CD14-positive monocyte (primary cell): ENCODE data around the gene PDZRN3. TPM values are rescaled to one million over a fixed set of nuclear protein-coding genes. Genes with fewer than 3 reads are reported as not detected.

Experiments
- DNase-seq, 3 donors: peaks; one replicate each; pipeline ENCODE4 v3.0.0-alpha.2; 2011 to 2022
- H2AFZ ChIP-seq: 2 replicates; pipeline ENCODE4 v1.6.0; 2012; ENCODE audit warnings: mild to moderate bottlenecking, low read depth, low read length, inconsistent platforms; ENCODE audit not compliant: insufficient read depth, poor library complexity, severe bottlenecking
- H3K27ac ChIP-seq, 2 donors: 1 replicate in 1 of 2; 2 replicates in 1 of 2; pipeline ENCODE4 v1.5.1; 2012 to 2013; ENCODE audit warnings: low read length in 2 of 2, control low read depth in 1 of 2, inconsistent platforms in 1 of 2, low read depth in 1 of 2, mild to moderate bottlenecking in 1 of 2
- H3K27me3 ChIP-seq, 2 donors: one replicate each; pipeline versions ENCODE4 v1.6.0 to v1.6.1; 2011 to 2013; ENCODE audit warnings: low read length in 2 of 2; ENCODE audit not compliant: control insufficient read depth in 2 of 2, insufficient read depth in 2 of 2
- H3K36me3 ChIP-seq, 2 donors: replicated peaks in 1 of 2; 1 replicate in 1 of 2; 2 replicates in 1 of 2; pipeline versions ENCODE4 v1.5.1 to v1.6.1; 2012 to 2013; ENCODE audit warnings: low read length in 2 of 2, control low read depth in 1 of 2, inconsistent platforms in 1 of 2, mild to moderate bottlenecking in 1 of 2; ENCODE audit not compliant: insufficient read depth in 2 of 2, control insufficient read depth in 1 of 2
- H3K4me1 ChIP-seq, 2 donors: 1 replicate in 1 of 2; 2 replicates in 1 of 2; pipeline versions ENCODE4 v1.5.1 to v1.6.1; 2012 to 2013; ENCODE audit warnings: low read length in 2 of 2, control low read depth in 1 of 2, inconsistent platforms in 1 of 2, mild to moderate bottlenecking in 1 of 2, moderate library complexity in 1 of 2; ENCODE audit not compliant: insufficient read depth in 2 of 2, control insufficient read depth in 1 of 2
- H3K4me2 ChIP-seq: replicated peaks from 2 replicates; pipeline ENCODE3; 2012; ENCODE audit warnings: low read length, moderate library complexity, mild to moderate bottlenecking; ENCODE audit not compliant: poor library complexity, severe bottlenecking; ENCODE audit errors: extremely low read depth
- H3K4me3 ChIP-seq, 3 experiments: fragments of 200-600 bp in 1 of 3; sonication (generic) in 1 of 3; replicated peaks in 1 of 3; 1 replicate in 2 of 3; 2 replicates in 1 of 3; pipeline ENCODE4 v1.5.1; 2011 to 2013; ENCODE audit warnings: low read length in 3 of 3, mild to moderate bottlenecking in 3 of 3, control low read depth in 2 of 3, low read depth in 2 of 3, inconsistent platforms in 1 of 3, moderate library complexity in 1 of 3
- H3K79me2 ChIP-seq: 2 replicates; pipeline ENCODE4 v1.6.0; 2012; ENCODE audit warnings: mild to moderate bottlenecking, control low read depth, inconsistent platforms, low read length, moderate library complexity; ENCODE audit not compliant: insufficient read depth
- H3K9ac ChIP-seq: 2 replicates; pipeline ENCODE4 v1.6.0; 2017; ENCODE audit warnings: low read length, mild to moderate bottlenecking; ENCODE audit not compliant: insufficient read depth, poor library complexity, severe bottlenecking
- H3K9me3 ChIP-seq, 2 donors: replicated peaks in 1 of 2; 1 replicate in 1 of 2; 2 replicates in 1 of 2; pipeline versions ENCODE4 v1.5.1 to v1.6.1; 2012 to 2013; ENCODE audit warnings: low read length in 2 of 2, control low read depth in 1 of 2; ENCODE audit not compliant: control insufficient read depth in 1 of 2, insufficient read depth in 1 of 2
- H4K20me1 ChIP-seq: 2 replicates; pipeline ENCODE4 v1.6.0; 2012; ENCODE audit warnings: mild to moderate bottlenecking, low read length, control low read depth, moderate library complexity; ENCODE audit not compliant: insufficient read depth
- H3K27ac Mint-ChIP-seq, 7 donors: one replicate each; pipeline ENCODE4 v1.8.0; 2020; ENCODE audit warnings: mild to moderate bottlenecking in 7 of 7, mixed read lengths in 7 of 7, moderate library complexity in 6 of 7, inconsistent platforms in 2 of 7
- H3K27me3 Mint-ChIP-seq, 3 donors: one replicate each; pipeline ENCODE4 v1.8.0; 2021 to 2022; ENCODE audit warnings: low read depth in 3 of 3, mild to moderate bottlenecking in 3 of 3, mixed read lengths in 3 of 3, moderate library complexity in 3 of 3, inconsistent platforms in 1 of 3
- H3K36me3 Mint-ChIP-seq, 2 donors: one replicate each; pipeline ENCODE4 v1.8.0; 2020; ENCODE audit warnings: mixed read lengths in 2 of 2, inconsistent platforms in 1 of 2, mild to moderate bottlenecking in 1 of 2
- H3K4me1 Mint-ChIP-seq: one replicate; pipeline ENCODE4 v1.8.0; 2020; ENCODE audit warnings: mild to moderate bottlenecking, mixed read lengths
- H3K4me3 Mint-ChIP-seq, 2 donors: one replicate each; pipeline ENCODE4 v1.8.0; 2020; ENCODE audit warnings: mild to moderate bottlenecking in 2 of 2, mixed read lengths in 2 of 2, moderate library complexity in 1 of 2
- H3K9me3 Mint-ChIP-seq, 7 donors: one replicate each; pipeline ENCODE4 v1.8.0; 2020 to 2022; ENCODE audit warnings: mixed read lengths in 7 of 7, mild to moderate bottlenecking in 6 of 7, moderate library complexity in 6 of 7, inconsistent platforms in 2 of 7
- WGBS: methylation state at CpG from one replicate; pipeline ENCODE4 v1.1.5; 2013; ENCODE audit warnings: missing lambda C conversion rate; ENCODE audit not compliant: insufficient coverage; 5-methylcytosine and 5-hydroxymethylcytosine counted together
- intact Hi-C, 2 donors: fragments of 100-400 bp; cut with micrococcal nuclease; formaldehyde crosslinking; loops; one replicate each; pipeline versions ENCODE4 v1.15.0 to v1.15.1; 2023
- polyA plus RNA-seq, 3 donors: library from polyadenylated mRNA; depleted of rRNA in 1 of 3; unstranded in 2 of 3; stranded (reverse) in 1 of 3; fragments of 300-500 nt in 2 of 3; fragments of >200 nt in 1 of 3; fragmentation: Illumina TruSeq in 2 of 3; gene quantifications; 1 replicate in 2 of 3; 2 replicates in 1 of 3; pipeline ENCODE4 v1.2.3, GENCODE V29; 2012 to 2021
- TF ChIP-seq, protein P1 (sequence below): fragments of 200-600 bp; IDR thresholded peaks from one replicate; pipeline ENCODE4 v1.8.0; 2022; ENCODE audit warnings: antibody characterized with exemption, mild to moderate bottlenecking

Gene PDZRN3
- polyA plus RNA-seq, 3 donors: not detected

GRCh38 chr3:73597476-73597875 lies 27.3 kb downstream of the PDZRN3 start:
- H2AFZ ChIP-seq: no peak overlapping the region
- H3K9me3 Mint-ChIP-seq: peaks cover 0 to 1% (median 0%) of the 10 kb centered on the region in 7 donors
- peaks cover 0 to 2% (median 0%) of the 10 kb centered on the region in 3 donors for H3K27me3 Mint-ChIP-seq
- H3K27ac Mint-ChIP-seq: no peak overlapping the region
- no peaks in the 10 kb centered on the region for H3K4me1 ChIP-seq
- H3K4me2 ChIP-seq: no peak overlapping the region
- H3K79me2 ChIP-seq: no peaks in the 10 kb centered on the region
- H3K9ac ChIP-seq: no peak overlapping the region
- no peak for DNase-seq
- intact Hi-C loops: no loop called here
- H3K36me3 Mint-ChIP-seq: no peaks in the 10 kb centered on the region
- H3K4me3 Mint-ChIP-seq: no peak overlapping the region
- no peaks in the 10 kb centered on the region for H4K20me1 ChIP-seq
- no peaks in the 10 kb centered on the region for H3K4me1 Mint-ChIP-seq
- TF ChIP-seq, protein P1, sequence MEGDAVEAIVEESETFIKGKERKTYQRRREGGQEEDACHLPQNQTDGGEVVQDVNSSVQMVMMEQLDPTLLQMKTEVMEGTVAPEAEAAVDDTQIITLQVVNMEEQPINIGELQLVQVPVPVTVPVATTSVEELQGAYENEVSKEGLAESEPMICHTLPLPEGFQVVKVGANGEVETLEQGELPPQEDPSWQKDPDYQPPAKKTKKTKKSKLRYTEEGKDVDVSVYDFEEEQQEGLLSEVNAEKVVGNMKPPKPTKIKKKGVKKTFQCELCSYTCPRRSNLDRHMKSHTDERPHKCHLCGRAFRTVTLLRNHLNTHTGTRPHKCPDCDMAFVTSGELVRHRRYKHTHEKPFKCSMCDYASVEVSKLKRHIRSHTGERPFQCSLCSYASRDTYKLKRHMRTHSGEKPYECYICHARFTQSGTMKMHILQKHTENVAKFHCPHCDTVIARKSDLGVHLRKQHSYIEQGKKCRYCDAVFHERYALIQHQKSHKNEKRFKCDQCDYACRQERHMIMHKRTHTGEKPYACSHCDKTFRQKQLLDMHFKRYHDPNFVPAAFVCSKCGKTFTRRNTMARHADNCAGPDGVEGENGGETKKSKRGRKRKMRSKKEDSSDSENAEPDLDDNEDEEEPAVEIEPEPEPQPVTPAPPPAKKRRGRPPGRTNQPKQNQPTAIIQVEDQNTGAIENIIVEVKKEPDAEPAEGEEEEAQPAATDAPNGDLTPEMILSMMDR: no peak
- no peaks in the 10 kb centered on the region for H3K36me3 ChIP-seq
- WGBS: no CpG with 5 or more reads among the region's 3 CpGs
- no peaks in the 10 kb centered on the region for H3K9me3 ChIP-seq
- no peaks in the 10 kb centered on the region for H3K27me3 ChIP-seq
- H3K27ac ChIP-seq: no peak overlapping the region
- H3K4me3 ChIP-seq: no peak overlapping the region

DNA sequence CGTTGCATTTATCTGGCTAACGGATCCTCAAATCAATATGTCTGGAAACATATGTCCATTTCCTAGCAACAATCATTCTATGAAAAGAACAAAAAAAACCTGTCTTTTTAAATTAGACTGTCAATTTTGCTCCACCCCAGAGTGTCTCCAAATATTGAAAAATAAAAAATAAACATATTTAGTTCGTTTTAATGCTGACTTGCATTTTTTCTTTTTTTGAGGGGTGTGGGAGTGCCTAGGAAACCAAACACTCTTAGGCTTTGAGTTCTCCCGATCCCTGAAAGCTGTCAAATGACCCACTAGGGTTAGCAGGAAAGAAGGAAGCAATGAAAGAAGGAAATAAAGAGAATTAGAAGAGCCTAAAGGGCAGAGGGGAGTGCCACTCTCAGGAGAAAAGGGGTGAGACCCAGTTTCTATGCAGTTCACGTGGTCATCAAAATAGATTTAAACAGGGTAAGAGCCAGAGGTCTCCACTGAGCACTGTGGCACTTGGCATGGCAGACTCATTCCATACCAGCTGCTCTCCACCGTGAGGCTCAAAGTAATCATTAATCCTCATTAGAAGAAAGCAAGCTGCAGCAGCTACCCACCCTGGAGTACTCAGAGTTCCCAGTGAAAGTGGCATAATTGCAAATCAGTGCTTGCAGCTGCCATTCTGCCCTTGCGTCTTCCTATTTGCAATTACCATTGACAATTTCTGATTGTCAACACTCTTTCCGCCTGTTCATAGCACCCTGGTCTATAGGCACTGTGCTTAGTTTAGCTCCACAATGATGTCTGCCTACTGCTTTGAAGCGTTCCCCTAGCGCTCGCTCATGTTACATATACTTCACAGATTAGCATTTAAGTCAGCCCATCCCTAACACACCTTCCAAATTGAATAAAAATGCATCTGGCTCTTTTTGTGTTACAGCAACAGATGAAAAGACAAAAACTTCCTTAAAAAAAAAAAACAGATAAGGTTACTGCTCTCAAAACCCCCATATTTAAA lies 32.3 kb downstream of the PDZRN3 start:
- 89% methylated on average over 9 of the region's 11 CpGs for WGBS

More for the DNA sequence above, 32.3 kb downstream of the PDZRN3 start:
- Histone ChIP-seq H3K79me2 (no peaks in the 10 kb centered on the region), H4K20me1 (no peaks in the 10 kb centered on the region), H3K9me3 (no peaks in the 10 kb centered on the region), H3K36me3 (no peaks in the 10 kb centered on the region), H3K27me3 (no peaks in the 10 kb centered on the region), H3K27ac (no peak overlapping the region), H3K4me1 (no peaks in the 10 kb centered on the region), H3K4me2 (no peak overlapping the region), H3K4me3 (no peak overlapping the region), H3K9ac (no peak overlapping the region), H2AFZ (no peak overlapping the region)
- Mint-ChIP-seq H3K36me3 (no peaks in the 10 kb centered on the region), H3K4me3 (no peak overlapping the region), H3K4me1 (no peaks in the 10 kb centered on the region), H3K27me3 (peaks cover 0 to 2% (median 0%) of the 10 kb centered on the region in 3 donors), H3K9me3 (peaks cover 0 to 6% (median 1%) of the 10 kb centered on the region in 7 donors), H3K27ac (peak overlapping the region in 1 of 7 donors; percentile 21)
- no peak for DNase-seq
- TF ChIP-seq, protein P1: no peak
- intact Hi-C loops: no loop called here
